H1 (cell line): ENCODE results near the gene PLBD2. TPM values are rescaled to one million over a fixed set of nuclear protein-coding genes. Genes with fewer than 3 reads are reported as not detected.

Experiments
- ATF3 ChIP-seq: IDR thresholded peaks from 2 replicates; pipeline ENCODE4 v1.6.1; 2011; ENCODE audit warnings: low read depth, mild to moderate bottlenecking, low read length; ENCODE audit not compliant: insufficient read depth
- EP300 ChIP-seq, 2 experiments: IDR thresholded peaks; 1 replicate in 1 of 2; 2 replicates in 1 of 2; pipeline ENCODE4 v1.6.1; 2011 to 2012; ENCODE audit warnings: low read depth in 2 of 2, low read length in 2 of 2, mild to moderate bottlenecking in 2 of 2, borderline replicate concordance in 1 of 2, inconsistent platforms in 1 of 2, moderate library complexity in 1 of 2
- SIN3A ChIP-seq, 2 experiments: IDR thresholded peaks in 1 of 2; conservative IDR thresholded peaks in 1 of 2; 2 replicates each; pipeline ENCODE4 v1.6.1; 2011 to 2012; ENCODE audit warnings: low read length in 2 of 2, improper control_type of control experiment in 1 of 2, low read depth in 1 of 2, mild to moderate bottlenecking in 1 of 2
- SIX5 ChIP-seq: IDR thresholded peaks from 2 replicates; pipeline ENCODE4 v1.6.1; 2011; ENCODE audit warnings: mild to moderate bottlenecking, low read depth, low read length
- polyA plus RNA-seq, 7 experiments: library from polyadenylated mRNA; depleted of rRNA in 3 of 7; stranded (reverse) in 5 of 7; unstranded in 2 of 7; fragments of >200 nt in 5 of 7; fragments of 200-250 nt in 2 of 7; gene quantifications; 1 replicate in 5 of 7; 2 replicates in 1 of 7; 4 replicates in 1 of 7; pipeline versions ENCODE4 v1.2.1 to v1.2.3, GENCODE V29; 2011 to 2013; ENCODE audit warnings: missing spikeins in 2 of 7, mixed read lengths in 2 of 7
- total RNA-seq: library from RNA; stranded (reverse); fragmentation: NEBNext Ultra II Directional; extraction: Animal tissue kit (Norgen Biotek cat#: 25700); gene quantifications from 2 replicates; pipeline ENCODE4 v1.2.1, GENCODE V29; 2021

Gene PLBD2
- total and polyA plus RNA-seq, 2 of the 8 experiments (the other 6 are each of a cell fraction or from before 2014, with no cell fraction given): 16.8 to 33.5 TPM

GRCh38 chr12:113440336-113440735, 81.9 kb downstream of the PLBD2 start (continued):
- TF ChIP-seq SIX5: no peak
- no peak for TF ChIP-seq ATF3
- no peak for TF ChIP-seq SIN3A (conservative IDR thresholded peaks at IDR 0.05 in 1 of 2, IDR thresholded peaks at IDR 0.05 in 1 of 2; ENCODE audit: low read depth in 1 of 2, low read length in 2 of 2)
- no peak for TF ChIP-seq EP300 (IDR thresholded peaks at IDR 0.05; ENCODE audit: borderline replicate concordance in 1 of 2, low read depth in 2 of 2, low read length in 2 of 2)

Other genes starting within 250 kb of the PLBD2 start
- 5.0 and 6.4 TPM in 2 replicates for gene RASAL1, start 222.8 kb upstream of the PLBD2 start, total RNA-seq
- gene RASAL1, start 222.8 kb upstream of the PLBD2 start, polyA plus RNA-seq (2011; rRNA removed): 3.7 and 5.9 TPM in 2 replicates
- 0.56 TPM in 1 of 2 replicates, not detected in the other for gene CFAP73, start 208.9 kb upstream of the PLBD2 start, total RNA-seq
- 0.45 and 0.80 TPM in 2 replicates for gene CFAP73, start 208.9 kb upstream of the PLBD2 start, polyA plus RNA-seq (2011; rRNA removed)
- gene DDX54, start 173.1 kb upstream of the PLBD2 start, total RNA-seq: 112 and 113 TPM in 2 replicates
- 64.9 and 98.5 TPM in 2 replicates for gene DDX54, start 173.1 kb upstream of the PLBD2 start, polyA plus RNA-seq (2011; rRNA removed)
- 25.8 and 26.4 TPM in 2 replicates for gene RITA1, start 172.9 kb upstream of the PLBD2 start, total RNA-seq
- gene RITA1, start 172.9 kb upstream of the PLBD2 start, polyA plus RNA-seq (2011; rRNA removed): 24.1 and 31.0 TPM in 2 replicates
- 18.1 and 21.4 TPM in 2 replicates for gene TPCN1, start 137.1 kb upstream of the PLBD2 start, total RNA-seq
- 14.9 and 22.7 TPM in 2 replicates for gene TPCN1, start 137.1 kb upstream of the PLBD2 start, polyA plus RNA-seq (2011; rRNA removed)
- 11.2 and 11.3 TPM in 2 replicates for gene SLC8B1, start 23.5 kb upstream of the PLBD2 start, total RNA-seq
- gene SLC8B1, start 23.5 kb upstream of the PLBD2 start, polyA plus RNA-seq (2011; rRNA removed): 19.1 and 26.9 TPM in 2 replicates
- not detected in 2 replicates for gene SDS, start 45.3 kb downstream of the PLBD2 start, total RNA-seq
- 0.21 and 0.38 TPM in 2 replicates for gene SDS, start 45.3 kb downstream of the PLBD2 start, polyA plus RNA-seq (2011; rRNA removed)
- gene SDSL, start 63.8 kb downstream of the PLBD2 start, total RNA-seq: 0.69 TPM in 1 of 2 replicates, not detected in the other
- 1.3 and 1.7 TPM in 2 replicates for gene SDSL, start 63.8 kb downstream of the PLBD2 start, polyA plus RNA-seq (2011; rRNA removed)
- gene LHX5, start 113.3 kb downstream of the PLBD2 start, total RNA-seq: 0.47 and 0.63 TPM in 2 replicates
- 1.1 and 4.6 TPM in 2 replicates for gene LHX5, start 113.3 kb downstream of the PLBD2 start, polyA plus RNA-seq (2011; rRNA removed)